Transverse colon (tissue), 4 donors: ENCODE results near the gene DCANP1. TPM values are rescaled to one million over a fixed set of nuclear protein-coding genes. Genes with fewer than 3 reads are reported as not detected.

Experiments used
- DNase-seq: peaks from one replicate; pipeline ENCODE4 v3.0.0-alpha.2; 2019
- H3K27ac ChIP-seq, 4 donors: fragments of 200-600 bp; sonication (generic); 2 replicates each; pipeline ENCODE4 v1.5.1; 2016 to 2018; ENCODE audit warnings: inconsistent platforms in 4 of 4
- H3K27me3 ChIP-seq: fragments of 200-600 bp; sonication (generic); 2 replicates; pipeline ENCODE4 v1.5.1; 2017; ENCODE audit warnings: inconsistent platforms
- H3K36me3 ChIP-seq, 4 donors: fragments of 200-600 bp; sonication (generic); 2 replicates each; pipeline ENCODE4 v1.5.1; 2017 to 2019; ENCODE audit warnings: inconsistent platforms in 4 of 4
- H3K4me1 ChIP-seq, 4 donors: fragments of 200-600 bp; sonication (generic); 2 replicates each; pipeline ENCODE4 v1.5.1; 2017 to 2020; ENCODE audit warnings: inconsistent platforms in 4 of 4
- H3K4me3 ChIP-seq, 4 donors: fragments of 200-600 bp; sonication (generic); 1 replicate in 1 of 4; 2 replicates in 3 of 4; pipeline versions ENCODE4 v1.5.1 to v1.6.1; 2017 to 2019; ENCODE audit warnings: inconsistent platforms in 4 of 4
- H3K9me3 ChIP-seq, 2 donors: fragments of 200-600 bp; sonication (generic); 2 replicates each; pipeline ENCODE4 v1.5.1; 2017 to 2019; ENCODE audit warnings: inconsistent platforms in 2 of 2
- CTCF ChIP-seq, 5 experiments: fragments of 200-600 bp in 3 of 5; fragments of 450-650 bp in 2 of 5; sonication (generic) in 3 of 5; IDR thresholded peaks; 1 replicate in 2 of 5; 2 replicates in 3 of 5; pipeline ENCODE4 v1.5.1; 2016 to 2017; ENCODE audit warnings: antibody characterized with exemption in 5 of 5, inconsistent platforms in 3 of 5, mild to moderate bottlenecking in 2 of 5, moderate library complexity in 1 of 5
- EP300 ChIP-seq: sonication (generic); formaldehyde crosslinking; IDR thresholded peaks from one replicate; pipeline ENCODE4 v1.6.1; 2017; ENCODE audit warnings: antibody characterized with exemption, low read depth
- POLR2A ChIP-seq: fragments of 450-650 bp; IDR thresholded peaks from one replicate; pipeline ENCODE4 v1.6.1; 2016; ENCODE audit warnings: antibody characterized with exemption, mild to moderate bottlenecking, moderate library complexity
- POLR2AphosphoS5 ChIP-seq, 3 donors: sonication (generic); formaldehyde crosslinking; IDR thresholded peaks; one replicate each; pipeline ENCODE4 v1.6.1; 2016; ENCODE audit warnings: antibody characterized with exemption in 3 of 3
- WGBS, 2 donors: methylation state at CpG; one replicate each; pipeline ENCODE4 v1.1.5; 2018; ENCODE audit warnings: low coverage in 1 of 2; 5-methylcytosine and 5-hydroxymethylcytosine counted together
- in situ Hi-C, 4 donors: fragments of 200-750 bp; cut with MboI; loops; one replicate each; pipeline versions ENCODE4 v1.15.0 to v1.15.1; 2017; ENCODE audit warnings: low sequenced_read_pairs in 3 of 4, low pct_ligation_motif_present in 1 of 4, low pct_unique_long_range_greater_than_20kb in 1 of 4
- intact Hi-C: fragments of 100-400 bp; cut with DNase I; formaldehyde crosslinking; loops from one replicate; pipeline ENCODE4 v1.15.1; 2023; ENCODE audit warnings: low total_unique reads
- total RNA-seq, 4 donors: library from RNA; depleted of rRNA; stranded (reverse); fragments of >200 nt; gene quantifications; one replicate each; pipeline ENCODE4 v1.1.0, GENCODE V29; 2016

Gene DCANP1
- total RNA-seq, 4 donors from 2014 or later, result 0.95 TPM; not detected in 3

GRCh38 chr5:135400866-135401265 lies 46.3 kb downstream of the DCANP1 start:
- H3K4me3 ChIP-seq, result no peak overlapping the region
- H3K27ac ChIP-seq, result no peak overlapping the region
- H3K9me3 ChIP-seq, result no peaks in the 10 kb centered on the region
- 55 to 61% methylated on average over 4 to 5 of the region's 5 CpGs for WGBS, 2 donors
- TF ChIP-seq POLR2AphosphoS5 (IDR thresholded peaks at IDR 0.05), result no peak
- TF ChIP-seq POLR2A, result no peak
- TF ChIP-seq CTCF (IDR thresholded peaks at IDR 0.05), result no peak
- TF ChIP-seq EP300, result no peak
- H3K27me3 ChIP-seq, result no peaks in the 10 kb centered on the region
- no peak for DNase-seq
- peaks cover 14 to 33% (median 26%) of the 10 kb centered on the region in 4 donors for H3K4me1 ChIP-seq
- in situ Hi-C loops, result no loop called here
- intact Hi-C loops, result no loop called here
- no peaks in the 10 kb centered on the region for H3K36me3 ChIP-seq

- DNase-seq, result no peak
- Histone ChIP-seq H3K36me3 (no peaks in the 10 kb centered on the region), H3K9me3 (no peaks in the 10 kb centered on the region), H3K27me3 (no peaks in the 10 kb centered on the region), H3K27ac (peak overlapping the region; percentile 88 to 95 (median 92)), H3K4me1 (peaks cover 14 to 41% (median 33%) of the 10 kb centered on the region in 4 donors), H3K4me3 (peak overlapping the region; percentile 95 to 99 (median 98))
- WGBS, 2 donors, result 60 to 71% methylated on average over 7 to 25 of the region's 25 CpGs
- TF ChIP-seq EP300, result no peak
- TF ChIP-seq POLR2AphosphoS5 (IDR thresholded peaks at IDR 0.05), result no peak
- TF ChIP-seq CTCF (IDR thresholded peaks at IDR 0.05), result no peak
- no peak for TF ChIP-seq POLR2A
- intact Hi-C loops (loop anchor here (5.0 kb wide), 1 partner anchor 43 kb away; no protein-coding TSS in a partner anchor), in situ Hi-C loops (no loop called here)
Measured at GRCh38 chr5:135399794-135400542, 47.2 kb downstream of the DCANP1 start.

- no peaks in the 10 kb centered on the region for H3K27me3 ChIP-seq
- peak; percentile 92 for DNase-seq
Measured at GRCh38 chr5:135398855-135399793, 48.0 kb downstream of the DCANP1 start, which contains the start of gene MACROH2A1. MACROH2A1 (minus strand) TSS chr5:135399231; CDS start chr5:135389093, 10,138 bp downstream.

More at GRCh38 chr5:135398855-135399793, 48.0 kb downstream of the DCANP1 start, which contains the start of gene MACROH2A1:
- intact Hi-C loops (loop anchor here (5.0 kb wide), 1 partner anchor 42 kb away; no protein-coding TSS in a partner anchor), in situ Hi-C loops (no loop called here)
- no peak for TF ChIP-seq EP300
- TF ChIP-seq POLR2AphosphoS5 (IDR thresholded peaks at IDR 0.05), result peak; percentile 90 to 93 (median 92)
- TF ChIP-seq POLR2A, result peak; percentile 72
- TF ChIP-seq CTCF (IDR thresholded peaks at IDR 0.05), result no peak
- 2% methylated on average over 92 of the region's 109 CpGs; no CpG with 5 or more reads in 1 of the 2 donors for WGBS, 2 donors
- Histone ChIP-seq H3K27ac (peak within 1 kb of the TSS; percentile 88 to 95 (median 92)), H3K4me1 (peaks cover 14 to 50% (median 40%) of the 10 kb centered on the region in 4 donors), H3K9me3 (no peaks in the 10 kb centered on the region), H3K4me3 (peak within 1 kb of the TSS; percentile 95 to 99 (median 98)), H3K36me3 (no peaks in the 10 kb centered on the region)
